Measurements from ENCODE around the gene PCED1B.
A peak's percentile ranks its signal among the peaks of the same experiment; 100 is the strongest.

DNA sequence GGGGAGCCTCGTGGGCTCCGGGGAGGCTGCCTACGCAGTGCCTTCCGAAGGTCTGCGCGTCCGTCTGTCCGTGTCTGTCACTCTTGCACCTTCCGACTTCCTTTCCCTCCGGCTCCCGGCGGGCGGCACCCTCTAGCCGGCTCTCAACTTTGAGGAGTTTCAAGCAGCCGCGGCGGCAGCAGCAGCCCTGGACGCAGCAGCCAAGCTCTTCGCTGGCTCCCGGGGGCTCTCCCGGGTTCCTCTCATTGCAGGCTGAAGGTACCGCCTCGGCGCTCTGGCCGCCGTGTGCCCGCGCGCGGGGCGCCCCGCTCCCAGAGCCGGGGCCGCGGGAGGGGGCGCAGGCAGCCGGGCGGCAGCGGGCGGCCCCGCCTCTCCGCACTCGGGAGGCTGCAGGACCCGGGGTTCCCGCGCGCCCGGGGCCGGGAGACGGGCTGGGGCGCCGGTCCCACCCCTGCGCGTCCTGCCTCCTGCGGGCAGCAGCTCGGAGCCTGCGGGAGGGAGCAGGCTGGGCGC is at the start of gene PCED1B, which contains the start of gene AMIGO2:
- TF ChIP-seq, protein P1, sequence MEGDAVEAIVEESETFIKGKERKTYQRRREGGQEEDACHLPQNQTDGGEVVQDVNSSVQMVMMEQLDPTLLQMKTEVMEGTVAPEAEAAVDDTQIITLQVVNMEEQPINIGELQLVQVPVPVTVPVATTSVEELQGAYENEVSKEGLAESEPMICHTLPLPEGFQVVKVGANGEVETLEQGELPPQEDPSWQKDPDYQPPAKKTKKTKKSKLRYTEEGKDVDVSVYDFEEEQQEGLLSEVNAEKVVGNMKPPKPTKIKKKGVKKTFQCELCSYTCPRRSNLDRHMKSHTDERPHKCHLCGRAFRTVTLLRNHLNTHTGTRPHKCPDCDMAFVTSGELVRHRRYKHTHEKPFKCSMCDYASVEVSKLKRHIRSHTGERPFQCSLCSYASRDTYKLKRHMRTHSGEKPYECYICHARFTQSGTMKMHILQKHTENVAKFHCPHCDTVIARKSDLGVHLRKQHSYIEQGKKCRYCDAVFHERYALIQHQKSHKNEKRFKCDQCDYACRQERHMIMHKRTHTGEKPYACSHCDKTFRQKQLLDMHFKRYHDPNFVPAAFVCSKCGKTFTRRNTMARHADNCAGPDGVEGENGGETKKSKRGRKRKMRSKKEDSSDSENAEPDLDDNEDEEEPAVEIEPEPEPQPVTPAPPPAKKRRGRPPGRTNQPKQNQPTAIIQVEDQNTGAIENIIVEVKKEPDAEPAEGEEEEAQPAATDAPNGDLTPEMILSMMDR (IDR thresholded peaks at IDR 0.05; ENCODE audit: low read depth, low read length) = peak; percentile 28
- TF ChIP-seq POLR2A (IDR thresholded peaks at IDR 0.05; ENCODE audit: extremely low read depth, insufficient read length) (no peak), MYC (IDR thresholded peaks at IDR 0.05; ENCODE audit: low read depth, low read length) (no peak)
- TF ChIP-seq, protein P2, sequence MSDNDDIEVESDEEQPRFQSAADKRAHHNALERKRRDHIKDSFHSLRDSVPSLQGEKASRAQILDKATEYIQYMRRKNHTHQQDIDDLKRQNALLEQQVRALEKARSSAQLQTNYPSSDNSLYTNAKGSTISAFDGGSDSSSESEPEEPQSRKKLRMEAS (IDR thresholded peaks at IDR 0.05; ENCODE audit: low read depth, low read length) = no peak
